Prostate gland (tissue), 2 donors: ENCODE data around the gene CFAP221. TPM values are rescaled to one million over a fixed set of nuclear protein-coding genes. Genes with fewer than 3 reads are reported as not detected.
"Not testable (repeated sequence)": the region's sequence is repeated elsewhere in the genome, so short reads cannot be mapped to it uniquely, and the experiment has no call there.

Experiments used
- DNase-seq: peaks from one replicate; pipeline ENCODE4 v3.0.0-alpha.2; 2019; ENCODE audit warnings: low spot score
- H3K27ac ChIP-seq, 2 donors: fragments of 200-600 bp; sonication (generic); 2 replicates each; pipeline ENCODE4 v1.5.1; 2017 to 2019
- H3K27me3 ChIP-seq: fragments of 200-600 bp; sonication (generic); replicated peaks from 2 replicates; pipeline ENCODE4 v1.5.1; 2019; ENCODE audit not compliant: insufficient read depth
- H3K36me3 ChIP-seq, 2 donors: fragments of 200-600 bp; sonication (generic); 1 replicate in 1 of 2; 2 replicates in 1 of 2; pipeline versions ENCODE4 v1.5.1 to v1.8.1; 2017 to 2019
- H3K4me1 ChIP-seq: fragments of 200-600 bp; sonication (generic); replicated peaks from 2 replicates; pipeline ENCODE4 v1.5.1; 2019
- H3K4me3 ChIP-seq, 2 donors: fragments of 200-600 bp; sonication (generic); 2 replicates each; pipeline ENCODE4 v1.5.1; 2017 to 2019
- H3K9me3 ChIP-seq: fragments of 200-600 bp; sonication (generic); 2 replicates; pipeline ENCODE4 v1.5.1; 2017
- POLR2A ChIP-seq: fragments of 450-650 bp; IDR thresholded peaks from one replicate; pipeline ENCODE4 v1.6.1; 2016; ENCODE audit warnings: antibody characterized with exemption, mild to moderate bottlenecking
- POLR2AphosphoS5 ChIP-seq: sonication (generic); formaldehyde crosslinking; IDR thresholded peaks from one replicate; pipeline ENCODE4 v1.6.1; 2017; ENCODE audit warnings: antibody characterized with exemption
- WGBS: methylation state at CpG from one replicate; pipeline ENCODE4 v1.1.5; 2018; 5-methylcytosine and 5-hydroxymethylcytosine counted together
- intact Hi-C: fragments of 100-400 bp; cut with DNase I; formaldehyde crosslinking; loops from one replicate; pipeline ENCODE4 v1.14.2; 2022
- total RNA-seq, 2 donors: library from RNA; depleted of rRNA; stranded (reverse); fragments of >200 nt; gene quantifications; one replicate each; pipeline ENCODE4 v1.1.0, GENCODE V29; 2016
- TF ChIP-seq, protein P1 (sequence below), 4 experiments: fragments of 200-600 bp in 2 of 4; fragments of 450-650 bp in 2 of 4; sonication (generic) in 2 of 4; IDR thresholded peaks; 1 replicate in 3 of 4; 2 replicates in 1 of 4; pipeline ENCODE4 v1.5.1; 2016 to 2019; ENCODE audit warnings: antibody characterized with exemption in 4 of 4, mild to moderate bottlenecking in 2 of 4, moderate library complexity in 2 of 4

CFAP221 gene
- total RNA-seq, 2 donors from 2014 or later = 18.3 TPM; not detected in 1

DNA sequence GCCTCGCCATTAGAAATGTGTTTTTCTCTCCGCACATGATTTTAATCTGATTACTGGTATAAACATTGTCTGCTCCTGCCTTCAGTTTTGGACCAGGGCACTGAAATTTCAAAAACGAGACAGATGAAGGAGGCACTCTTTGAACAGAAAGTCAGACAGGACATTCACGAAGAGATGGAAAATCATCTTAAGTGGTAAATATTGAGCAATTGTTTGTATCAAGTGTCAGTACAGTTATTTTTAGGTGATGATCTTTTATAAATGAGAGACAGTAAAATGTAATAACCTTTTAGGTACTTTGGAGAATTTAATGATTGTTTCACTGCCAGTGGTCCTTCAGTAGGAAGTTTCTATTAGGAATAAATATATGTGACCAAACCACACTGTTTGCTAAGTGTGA is 60.8 kb downstream of the CFAP221 start:
- no peaks in the 10 kb centered on the region for H3K4me1 ChIP-seq
- no peak overlapping the region for H3K4me3 ChIP-seq
- TF ChIP-seq, protein P1, sequence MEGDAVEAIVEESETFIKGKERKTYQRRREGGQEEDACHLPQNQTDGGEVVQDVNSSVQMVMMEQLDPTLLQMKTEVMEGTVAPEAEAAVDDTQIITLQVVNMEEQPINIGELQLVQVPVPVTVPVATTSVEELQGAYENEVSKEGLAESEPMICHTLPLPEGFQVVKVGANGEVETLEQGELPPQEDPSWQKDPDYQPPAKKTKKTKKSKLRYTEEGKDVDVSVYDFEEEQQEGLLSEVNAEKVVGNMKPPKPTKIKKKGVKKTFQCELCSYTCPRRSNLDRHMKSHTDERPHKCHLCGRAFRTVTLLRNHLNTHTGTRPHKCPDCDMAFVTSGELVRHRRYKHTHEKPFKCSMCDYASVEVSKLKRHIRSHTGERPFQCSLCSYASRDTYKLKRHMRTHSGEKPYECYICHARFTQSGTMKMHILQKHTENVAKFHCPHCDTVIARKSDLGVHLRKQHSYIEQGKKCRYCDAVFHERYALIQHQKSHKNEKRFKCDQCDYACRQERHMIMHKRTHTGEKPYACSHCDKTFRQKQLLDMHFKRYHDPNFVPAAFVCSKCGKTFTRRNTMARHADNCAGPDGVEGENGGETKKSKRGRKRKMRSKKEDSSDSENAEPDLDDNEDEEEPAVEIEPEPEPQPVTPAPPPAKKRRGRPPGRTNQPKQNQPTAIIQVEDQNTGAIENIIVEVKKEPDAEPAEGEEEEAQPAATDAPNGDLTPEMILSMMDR (IDR thresholded peaks at IDR 0.05) = no peak
- TF ChIP-seq POLR2A (no peak), POLR2AphosphoS5 (no peak)
- no peaks in the 10 kb centered on the region for H3K9me3 ChIP-seq
- intact Hi-C loops = no loop called here
- no peak for DNase-seq
- no peaks in the 10 kb centered on the region for H3K27me3 ChIP-seq
- no peak overlapping the region for H3K27ac ChIP-seq
- WGBS = 64% methylated on average over 4 of the region's 4 CpGs
- H3K36me3 ChIP-seq = no peaks in the 10 kb centered on the region

- H3K27me3 ChIP-seq = no peaks in the 10 kb centered on the region
- DNase-seq = no peak
- no peak overlapping the region for H3K4me3 ChIP-seq
- WGBS = 65% methylated on average over 1 of the region's 1 CpG
- H3K9me3 ChIP-seq = no peaks in the 10 kb centered on the region
- H3K27ac ChIP-seq = no peak overlapping the region
- H3K4me1 ChIP-seq = no peaks in the 10 kb centered on the region
- H3K36me3 ChIP-seq = no peaks in the 10 kb centered on the region
- intact Hi-C loops = no loop called here
- no peak for TF ChIP-seq POLR2AphosphoS5
- TF ChIP-seq, protein P1 (IDR thresholded peaks at IDR 0.05) = no peak
- TF ChIP-seq POLR2A = no peak
Observed at GRCh38 chr2:119606674-119607073, 62.4 kb downstream of the CFAP221 start.

DNA sequence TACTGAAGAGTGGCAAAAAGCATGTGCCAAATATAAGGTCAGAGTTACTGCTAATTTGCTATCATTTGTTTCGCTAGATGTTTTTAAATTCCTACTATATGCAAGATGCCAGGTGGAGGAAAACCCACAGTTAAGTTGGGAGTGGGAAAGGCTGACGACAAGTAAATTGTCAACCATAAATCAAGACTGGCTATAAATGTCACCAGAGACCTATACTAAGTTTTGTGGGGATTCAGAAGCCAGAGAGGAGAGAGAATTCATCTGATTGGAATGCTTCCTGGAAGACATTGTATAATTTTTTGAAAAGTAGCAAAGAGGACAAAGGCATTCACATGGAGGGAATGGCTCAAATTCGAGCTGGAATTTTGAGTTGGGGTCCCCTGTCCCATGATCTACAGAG is 64.3 kb downstream of the CFAP221 start:
- Histone ChIP-seq H3K36me3 (no peaks in the 10 kb centered on the region), H3K4me1 (no peaks in the 10 kb centered on the region), H3K9me3 (no peaks in the 10 kb centered on the region), H3K4me3 (no peak overlapping the region), H3K27ac (no peak overlapping the region), H3K27me3 (no peaks in the 10 kb centered on the region)
- intact Hi-C loops = no loop called here
- no peak for DNase-seq
- 27% methylated on average over 3 of the region's 3 CpGs for WGBS
- TF ChIP-seq, protein P1 (IDR thresholded peaks at IDR 0.05) = no peak

DNA sequence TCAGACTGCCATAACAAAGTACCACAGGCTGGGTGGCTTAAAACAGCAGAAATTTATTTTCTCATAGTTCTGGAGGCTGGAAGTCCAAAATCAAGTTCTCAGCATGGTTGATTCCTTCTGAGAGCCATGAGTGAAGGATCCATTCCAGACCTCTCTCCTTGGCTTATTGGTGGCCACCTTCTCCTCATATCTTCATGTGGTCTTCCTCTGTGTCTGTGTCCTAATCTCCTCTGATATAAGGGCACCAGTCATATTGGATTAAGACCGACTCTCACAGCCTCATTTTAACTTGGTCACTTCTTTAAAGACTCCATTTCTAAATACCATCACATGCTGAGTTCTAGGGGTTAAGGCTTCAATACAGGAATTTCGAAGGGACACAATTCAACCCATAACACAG is 65.1 kb downstream of the CFAP221 start:
- intact Hi-C loops = no loop called here
- TF ChIP-seq POLR2AphosphoS5 (no peak), POLR2A (no peak)
- TF ChIP-seq, protein P1 (IDR thresholded peaks at IDR 0.05) = no peak
- 86% methylated on average over 2 of the region's 2 CpGs for WGBS
- no peak overlapping the region for H3K27ac ChIP-seq
- no peak for DNase-seq
- H3K27me3 ChIP-seq = no peaks in the 10 kb centered on the region
- H3K4me3 ChIP-seq = no peak overlapping the region
- no peaks in the 10 kb centered on the region for H3K36me3 ChIP-seq
- H3K9me3 ChIP-seq = no peaks in the 10 kb centered on the region
- no peaks in the 10 kb centered on the region for H3K4me1 ChIP-seq

- H3K4me1 ChIP-seq, H3K9me3 ChIP-seq, H3K36me3 ChIP-seq, H3K4me3 ChIP-seq, intact Hi-C loops, DNase-seq, H3K27me3 ChIP-seq, H3K27ac ChIP-seq: not testable (repeated sequence)
Observed at GRCh38 chr2:119614140-119614539, 69.9 kb downstream of the CFAP221 start.

GRCh38 chr2:119616421-119616820 is 72.2 kb downstream of the CFAP221 start:
- Histone ChIP-seq H3K4me1 (no peaks in the 10 kb centered on the region), H3K9me3 (no peaks in the 10 kb centered on the region), H3K27me3 (no peaks in the 10 kb centered on the region), H3K4me3 (no peak overlapping the region), H3K27ac (no peak overlapping the region), H3K36me3 (no peaks in the 10 kb centered on the region)
- DNase-seq = no peak
- intact Hi-C loops = no loop called here
- 80% methylated on average over 6 of the region's 6 CpGs for WGBS
- TF ChIP-seq POLR2A = no peak
- TF ChIP-seq POLR2AphosphoS5 = no peak
- TF ChIP-seq, protein P1 (IDR thresholded peaks at IDR 0.05) = no peak
